K562 (cell line): ENCODE results near the gene POMP. TPM values are rescaled to one million over a fixed set of nuclear protein-coding genes. Genes with fewer than 3 reads are reported as not detected.
A peak's percentile ranks its signal among the peaks of the same experiment; 100 is the strongest.

Experiments
- ATAC-seq: fragments of 200-7000 bp; cut with Tn5 transposase; 3 replicates; pipeline ENCODE4 v1.9.1; 2020; ENCODE audit warnings: moderate library complexity
- BruUV-seq: library from RNA; stranded (reverse); fragments of 400-500 nt; replicated peaks from 2 replicates; lab custom pipeline; 2021; lab: Mats Ljungman, UMichigan
- CTCF ChIA-PET: fragments of 300-600 bp; formaldehyde crosslinking; extraction: SDS; loops from one replicate; lab custom pipeline; 2021; ENCODE audit warnings: low intra/inter-chr PET ratio; lab: Yijun Ruan, JAX
- POLR2A ChIA-PET: fragments of 300-600, 350-650 bp; sonication (Branson Sonifier 250); formaldehyde crosslinking; extraction: SDS; loops from one replicate; lab custom pipeline; 2021; ENCODE audit warnings: antibody characterized with exemption, inconsistent platforms; lab: Yijun Ruan, JAX
- DNase-seq, 4 experiments: peaks; one replicate each; pipeline versions ENCODE4 v3.0.0 to v3.0.0-alpha.2; 2011 to 2018; ENCODE audit warnings: low spot score in 3 of 4, mixed read lengths in 3 of 4; ENCODE audit errors: extremely low read depth in 1 of 4
- FAIRE-seq: peaks from 2 replicates; lab custom pipeline; 2011; peaks lifted over from hg19 to GRCh38; lab: Jason Lieb, UNC
- H2AFZ ChIP-seq: 2 replicates; pipeline ENCODE4 v1.6.0; 2011; ENCODE audit warnings: low read depth, low read length, control low read depth, inconsistent platforms
- H3K27ac ChIP-seq: fragments of 200-600 bp; 3 replicates; pipeline ENCODE4 v1.8.0; 2011; ENCODE audit warnings: low read depth, mild to moderate bottlenecking, control low read depth, inconsistent platforms, low read length, moderate library complexity, mixed read lengths; ENCODE audit errors: extremely low read depth
- H3K27me3 ChIP-seq, 2 experiments: fragments of 300-600 bp in 1 of 2; 2 replicates in 1 of 2; 3 replicates in 1 of 2; pipeline versions ENCODE4 v1.6.0 to v1.8.0; 2011; ENCODE audit warnings: inconsistent platforms in 2 of 2, low read length in 2 of 2, mild to moderate bottlenecking in 1 of 2, mixed read lengths in 1 of 2, moderate library complexity in 1 of 2; ENCODE audit not compliant: control insufficient read depth in 2 of 2, insufficient read depth in 2 of 2
- H3K36me3 ChIP-seq: fragments of 300-600 bp; 3 replicates; pipeline ENCODE4 v1.8.0; 2011; ENCODE audit warnings: mild to moderate bottlenecking, low read length, inconsistent platforms; ENCODE audit not compliant: control insufficient read depth, insufficient read depth
- H3K4me1 ChIP-seq, 2 experiments: fragments of 200-600 bp in 1 of 2; replicated peaks in 1 of 2; 2 replicates in 1 of 2; 3 replicates in 1 of 2; pipeline versions ENCODE4 v1.5.1 to v1.8.0; 2011; ENCODE audit warnings: inconsistent platforms in 2 of 2, low read length in 2 of 2, mild to moderate bottlenecking in 1 of 2, mixed read lengths in 1 of 2, moderate library complexity in 1 of 2; ENCODE audit not compliant: control insufficient read depth in 2 of 2, insufficient read depth in 2 of 2
- H3K4me2 ChIP-seq: 2 replicates; pipeline ENCODE4 v1.6.1; 2011; ENCODE audit warnings: low read length, control low read depth, inconsistent platforms, mixed read lengths; ENCODE audit not compliant: insufficient read depth
- H3K4me3 ChIP-seq: fragments of 200-600 bp; sonication (generic), shearing (Covaris generic); 2 replicates; pipeline ENCODE4 v1.5.1; 2016; ENCODE audit warnings: control low read depth, inconsistent platforms
- H3K79me2 ChIP-seq: fragments of 200-600 bp; 3 replicates; pipeline ENCODE4 v1.8.0; 2011; ENCODE audit warnings: low read length, inconsistent platforms; ENCODE audit not compliant: control insufficient read depth, insufficient read depth
- H3K9ac ChIP-seq, 2 experiments: 2 replicates each; pipeline versions ENCODE4 v1.6.0 to v1.6.1; 2011; ENCODE audit warnings: low read depth in 2 of 2, low read length in 2 of 2, control low read depth in 1 of 2, inconsistent platforms in 1 of 2, mild to moderate bottlenecking in 1 of 2, mixed read lengths in 1 of 2; ENCODE audit not compliant: insufficient read depth in 1 of 2
- H3K9me1 ChIP-seq: one replicate; pipeline ENCODE4 v1.6.0; 2011; ENCODE audit warnings: inconsistent platforms, mild to moderate bottlenecking, low read length, moderate library complexity; ENCODE audit not compliant: control insufficient read depth, insufficient read depth
- H3K9me3 ChIP-seq: replicated peaks from 2 replicates; pipeline ENCODE4 v1.5.1; 2011; ENCODE audit warnings: low read depth, low read length, inconsistent platforms; ENCODE audit not compliant: control insufficient read depth, insufficient read depth
- H4K20me1 ChIP-seq: replicated peaks from 2 replicates; pipeline ENCODE4 v1.6.1; 2011; ENCODE audit warnings: low read length, inconsistent platforms, mixed read lengths; ENCODE audit not compliant: control insufficient read depth, insufficient read depth
- HES1 ChIP-seq: fragments of 450-650 bp; IDR thresholded peaks from 2 replicates; pipeline ENCODE4 v1.6.1; 2016; ENCODE audit warnings: low read depth, mild to moderate bottlenecking, moderate library complexity
- ID3 ChIP-seq, 2 experiments: fragments of 250-450 bp in 1 of 2; fragments of 450-650 bp in 1 of 2; sonication (Bioruptor Pico) in 1 of 2; IDR thresholded peaks; 2 replicates each; pipeline versions ENCODE4 v1.6.1 to v1.8.0; 2016 to 2021; ENCODE audit warnings: mild to moderate bottlenecking in 2 of 2, moderate library complexity in 2 of 2, missing compliant biosample characterization in 1 of 2, missing genetic modification characterization in 1 of 2
- MAX ChIP-seq: sonication (generic); formaldehyde crosslinking; IDR thresholded peaks from 2 replicates; pipeline ENCODE4 v1.9.0; 2022; ENCODE audit warnings: mild to moderate bottlenecking, missing genetic modification reagents
- NR2F6 ChIP-seq: fragments of 450-650 bp; formaldehyde crosslinking; IDR thresholded peaks from 2 replicates; pipeline ENCODE4 v1.4.0; 2020; ENCODE audit warnings: mild to moderate bottlenecking
- PRDM10 ChIP-seq: fragments of 450-650 bp; IDR thresholded peaks from 2 replicates; pipeline ENCODE4 v1.6.1; 2018; ENCODE audit not compliant: partially characterized antibody
- RBM39 ChIP-seq: fragments of 200-400 bp; formaldehyde crosslinking; optimal IDR thresholded peaks from 2 replicates; pipeline ENCODE3; 2018; ENCODE audit warnings: low read depth, low read length
- TFE3 ChIP-seq: fragments of 450-650 bp; formaldehyde crosslinking; IDR thresholded peaks from 2 replicates; pipeline ENCODE4 v1.4.0; 2020; ENCODE audit warnings: mild to moderate bottlenecking, mixed read lengths
- XRCC5 ChIP-seq: fragments of 200-400 bp; formaldehyde crosslinking; IDR thresholded peaks from 2 replicates; pipeline ENCODE4 v1.6.1; 2017; ENCODE audit warnings: low read depth, mild to moderate bottlenecking, low read length
- ZNF184 ChIP-seq: sonication (generic); formaldehyde crosslinking; IDR thresholded peaks from 2 replicates; pipeline ENCODE4 v1.5.0; 2020; ENCODE audit warnings: missing genetic modification reagents
- WGBS: fragments of 100-300 bp; shearing (Covaris generic); methylation state at CpG from one replicate; pipeline ENCODE4 v1.1.6; 2016; ENCODE audit warnings: low coverage, mixed read lengths; ENCODE audit not compliant: insufficient coverage; ENCODE audit errors: missing lambda C conversion rate; 5-methylcytosine and 5-hydroxymethylcytosine counted together
- in situ Hi-C: fragments of 300-500 bp; cut with MboI; formaldehyde crosslinking; loops from 4 replicates; pipeline ENCODE4 v1.15.0; 2018; ENCODE audit warnings: inconsistent platforms, mixed read lengths
- intact Hi-C: fragments of 100-400 bp; cut with micrococcal nuclease; formaldehyde crosslinking; loops from 2 replicates; pipeline ENCODE4 v1.14.2; 2022
- polyA plus RNA-seq, 8 experiments: library from polyadenylated mRNA; depleted of rRNA in 4 of 8; stranded (reverse) in 5 of 8; unstranded in 3 of 8; fragments of >200 nt; fragmentation: Nextera tagmentation in 2 of 8; fragmentation: Illumina TruSeq in 1 of 8; extraction: Ambion mirVana in 2 of 8; extraction: Trizol in 1 of 8; gene quantifications; 2 replicates each; pipeline versions ENCODE4 v1.2.1 to v1.2.3, GENCODE V29; 2011 to 2014; ENCODE audit warnings: inconsistent platforms in 1 of 8, missing spikeins in 1 of 8
- total RNA-seq, 7 experiments: library from RNA; depleted of rRNA in 6 of 7; stranded (reverse); fragments of >200 nt in 6 of 7; fragmentation: Illumina TruSeq in 2 of 7; extraction: Trizol in 2 of 7; gene quantifications; 2 replicates each; pipeline versions ENCODE4 v1.2.1 to v1.2.3, GENCODE V29; 2011 to 2021; ENCODE audit warnings: low replicate concordance in 1 of 7

The POMP gene
- total and polyA plus RNA-seq, 9 of the 15 experiments (the other 6 are each of a cell fraction or from before 2014, with no cell fraction given): 69.2 to 647 (median 118) TPM

- intact Hi-C loops (no loop called here), in situ Hi-C loops (no loop called here)
- Histone ChIP-seq H3K36me3 (no peaks in the 10 kb centered on the region), H3K27ac (no peak overlapping the region), H4K20me1 (no peaks in the 10 kb centered on the region), H3K9ac (no peak overlapping the region), H3K27me3 (no peaks in the 10 kb centered on the region), H3K9me1 (no peaks in the 10 kb centered on the region), H3K9me3 (no peaks in the 10 kb centered on the region), H2AFZ (peak overlapping the region; percentile 60), H3K79me2 (no peaks in the 10 kb centered on the region), H3K4me3 (no peak overlapping the region), H3K4me2 (no peak overlapping the region; the same call in 1 of the 2 replicates)
- BruUV-seq: no TSS peak
- ATAC-seq (no peak), FAIRE-seq (no peak)
- POLR2A ChIA-PET: interaction anchor here (0.6 to 1.9 kb wide), 3 partner anchors 11 to 85 kb away, joined by 3 to 8 read pairs (median 3); no protein-coding TSS in a partner anchor
- 33% methylated on average over 28 of the region's 31 CpGs for WGBS
- TF ChIP-seq ID3 (CRISPR knock-in tag; IDR thresholded peaks at IDR 0.05) (no peak), ID3 (tag; IDR thresholded peaks at IDR 0.05) (no peak), TFE3 (no peak), RBM39 (no peak), PRDM10 (no peak), XRCC5 (no peak), HES1 (no peak), NR2F6 (CRISPR knock-in tag) (no peak), ZNF184 (no peak), MAX (CRISPR knock-in tag) (no peak)
- TF ChIP-seq, all 486 proteins: peak for 0
- DNase-seq: no peak
- H3K4me1 ChIP-seq: peaks cover 0 to 4% of the 10 kb centered on the region in 2 experiments; a peak in 3 of 5 replicates
- CTCF ChIA-PET: no interaction called here
Measured at GRCh38 chr13:28618230-28618994, 40.5 kb upstream of the POMP start.
